Measurements from ENCODE around the gene SPDYC. TPM values are rescaled to one million over a fixed set of nuclear protein-coding genes. Genes with fewer than 3 reads are reported as not detected.

SPDYC gene
- total RNA-seq, 2 experiments from 2014 or later = not detected

GRCh38 chr11:65215441-65216076, 45.5 kb downstream of the SPDYC start:
- H3K27me3 Mint-ChIP-seq = peaks cover 3% of the 10 kb centered on the region
- H3K27ac Mint-ChIP-seq = peak overlapping the region; percentile 84
- H3K4me1 Mint-ChIP-seq (ENCODE audit: low read depth) = peaks cover 32% of the 10 kb centered on the region
- H3K9me3 Mint-ChIP-seq = peaks cover 3% of the 10 kb centered on the region
- POLR2A ChIA-PET = interaction anchor here (0.9 kb wide), 2 partner anchors 50 to 168 kb away, joined by 3 read pairs; no protein-coding TSS in a partner anchor
- CTCF ChIA-PET = interaction anchor here (1.0 to 2.5 kb wide), 4 partner anchors 10 to 113 kb away, joined by 3 to 22 read pairs (median 4); partner anchors contain the start of gene POLA2
- peak; percentile 74 for DNase-seq
- TF ChIP-seq CTCF (IDR thresholded peaks at IDR 0.05) = no peak
- peak; percentile 40 for ATAC-seq
- intact Hi-C loops (cut with micrococcal nuclease) = no loop called here
- peak overlapping the region; percentile 61 for H3K4me3 Mint-ChIP-seq
- H3K36me3 Mint-ChIP-seq (ENCODE audit: low read depth) = peaks cover 3% of the 10 kb centered on the region

- CTCF ChIA-PET = interaction anchor here (0.9 to 2.2 kb wide), 2 partner anchors 32 to 98 kb away, joined by 3 to 7 read pairs; partner anchors contain the start of gene CDC42EP2
- Mint-ChIP-seq H3K4me3 (peak overlapping the region; percentile 5), H3K27me3 (peaks cover 3% of the 10 kb centered on the region), H3K36me3 (ENCODE audit: low read depth) (peaks cover 3% of the 10 kb centered on the region), H3K4me1 (ENCODE audit: low read depth) (peaks cover 32% of the 10 kb centered on the region), H3K9me3 (peaks cover 3% of the 10 kb centered on the region), H3K27ac (peak overlapping the region; percentile 13)
- POLR2A ChIA-PET = interaction anchor here (0.6 kb wide), 2 partner anchors 33 to 45 kb away, joined by 3 read pairs; partner anchors contain the start of gene POLA2
- DNase-seq (no peak), ATAC-seq (no peak)
- intact Hi-C loops (cut with micrococcal nuclease) = no loop called here
- no peak for TF ChIP-seq CTCF (IDR thresholded peaks at IDR 0.05)
These were observed 46.8 kb downstream of the SPDYC start for GRCh38 chr11:65216830-65217229.

- TF ChIP-seq CTCF (IDR thresholded peaks at IDR 0.05) = no peak
These were observed 47.7 kb downstream of the SPDYC start for GRCh38 chr11:65217441-65218423.

GRCh38 chr11:65218446-65218845, 48.4 kb downstream of the SPDYC start:
- intact Hi-C loops (cut with micrococcal nuclease) = no loop called here
- DNase-seq = no peak
- TF ChIP-seq CTCF (IDR thresholded peaks at IDR 0.05) = no peak
- H3K36me3 Mint-ChIP-seq (ENCODE audit: low read depth) = peaks cover 3% of the 10 kb centered on the region
- ATAC-seq = no peak
- H3K27me3 Mint-ChIP-seq = peaks cover 3% of the 10 kb centered on the region
- H3K27ac Mint-ChIP-seq = no peak overlapping the region
- no peak overlapping the region for H3K4me3 Mint-ChIP-seq
- POLR2A ChIA-PET = interaction anchor here (1.2 to 1.6 kb wide), 2 partner anchors 25 to 120 kb away, joined by 3 to 4 read pairs; no protein-coding TSS in a partner anchor
- peaks cover 3% of the 10 kb centered on the region for H3K9me3 Mint-ChIP-seq
- H3K4me1 Mint-ChIP-seq (ENCODE audit: low read depth) = peaks cover 24% of the 10 kb centered on the region
- CTCF ChIA-PET = interaction anchor here (1.2 to 3.2 kb wide), 3 partner anchors 13 to 111 kb away, joined by 4 to 14 read pairs (median 7); partner anchors contain the start of gene CDC42EP2

More at GRCh38 chr11:65217441-65218423, 47.7 kb downstream of the SPDYC start:
- peak overlapping the region; percentile 13 for H3K27ac Mint-ChIP-seq
- ATAC-seq = no peak
- H3K4me3 Mint-ChIP-seq = no peak overlapping the region
- peaks cover 3% of the 10 kb centered on the region for H3K9me3 Mint-ChIP-seq
- ChIA-PET POLR2A (interaction anchor here (0.6 to 1.6 kb wide), 4 partner anchors 25 to 121 kb away, joined by 3 to 4 read pairs (median 3); partner anchors contain the start of gene POLA2), CTCF (interaction anchor here (0.9 to 3.2 kb wide), 4 partner anchors 13 to 111 kb away, joined by 3 to 14 read pairs (median 6); partner anchors contain the start of gene CDC42EP2)
- no peak for DNase-seq
- intact Hi-C loops (cut with micrococcal nuclease) = no loop called here
- H3K27me3 Mint-ChIP-seq = peaks cover 3% of the 10 kb centered on the region
- H3K36me3 Mint-ChIP-seq (ENCODE audit: low read depth) = peaks cover 3% of the 10 kb centered on the region
- peaks cover 31% of the 10 kb centered on the region for H3K4me1 Mint-ChIP-seq (ENCODE audit: low read depth)
